Left lung (tissue), 10 donors: ENCODE measurements around the gene OGA. TPM values are rescaled to one million over a fixed set of nuclear protein-coding genes. Genes with fewer than 3 reads are reported as not detected.

Experiments
- ATAC-seq: fragments of 200-7000 bp; cut with Tn5 transposase; one replicate; pipeline ENCODE4 v1.9.1; 2020; ENCODE audit warnings: moderate library complexity
- DNase-seq, 4 donors: peaks; one replicate each; pipeline ENCODE4 v3.0.0-alpha.2; 2013 to 2020
- H3K27ac ChIP-seq, 2 donors: fragments of 200-600 bp; sonication (generic) in 1 of 2; one replicate each; pipeline versions ENCODE4 v1.5.0 to v1.8.0; 2020 to 2021
- H3K27me3 ChIP-seq, 2 donors: fragments of 200-600 bp; sonication (generic) in 1 of 2; one replicate each; pipeline versions ENCODE4 v1.5.0 to v1.8.0; 2020 to 2021
- H3K36me3 ChIP-seq, 2 donors: fragments of 200-600 bp; sonication (generic) in 1 of 2; one replicate each; pipeline versions ENCODE4 v1.5.0 to v1.8.0; 2020 to 2021
- H3K4me1 ChIP-seq, 2 donors: fragments of 200-600 bp; one replicate each; pipeline ENCODE4 v1.8.0; 2021
- H3K4me3 ChIP-seq, 2 donors: fragments of 200-600 bp; sonication (generic) in 1 of 2; one replicate each; pipeline versions ENCODE4 v1.5.0 to v1.8.0; 2020 to 2021; ENCODE audit warnings: mild to moderate bottlenecking in 1 of 2
- H3K9me3 ChIP-seq, 2 donors: fragments of 200-600 bp; sonication (generic) in 1 of 2; one replicate each; pipeline versions ENCODE4 v1.5.0 to v1.8.0; 2020 to 2021
- CTCF ChIP-seq, 2 donors: fragments of 200-600 bp; sonication (generic) in 1 of 2; IDR thresholded peaks; one replicate each; pipeline versions ENCODE4 v1.5.0 to v1.8.0; 2021; ENCODE audit warnings: antibody characterized with exemption in 2 of 2
- intact Hi-C, 2 donors: fragments of 100-400 bp; cut with DNase I; formaldehyde crosslinking; loops; one replicate each; pipeline versions ENCODE4 v1.11.2 to v1.14.2; 2022
- polyA plus RNA-seq, 6 donors: library from polyadenylated mRNA; unstranded; fragments of 120-200 nt; gene quantifications; one replicate each; pipeline ENCODE4 v1.2.1, GENCODE V29; 2013; ENCODE audit not compliant: insufficient read length in 6 of 6
- total RNA-seq, 2 donors: library from RNA; stranded (reverse); fragmentation: NEBNext Ultra II Directional; extraction: Animal tissue kit (Norgen Biotek cat#: 25700); gene quantifications; one replicate each; pipeline ENCODE4 v1.2.1, GENCODE V29; 2021
- donor health status: DM: no; HTN: yes; CAD: no.
- donor health status: DM: no; HTN: no; CAD: no.

The OGA gene
- total and polyA plus RNA-seq, 8 donors: 72.6 to 288 (median 232) TPM

GRCh38 chr10:101736666-101737065 lies 81.6 kb downstream of the OGA start:
- intact Hi-C loops: no loop called here
- ATAC-seq (no peak), DNase-seq (no peak)
- Histone ChIP-seq H3K27ac (no peak overlapping the region), H3K9me3 (no peaks in the 10 kb centered on the region), H3K4me3 (no peak overlapping the region), H3K4me1 (no peaks in the 10 kb centered on the region), H3K27me3 (peaks cover 0 to 32% of the 10 kb centered on the region in 2 donors), H3K36me3 (no peaks in the 10 kb centered on the region)
- no peak for TF ChIP-seq CTCF (IDR thresholded peaks at IDR 0.05)

Other genes starting within 250 kb of the OGA start
- gene POLL, start 230.2 kb downstream of the OGA start, total RNA-seq: 10 to 100 TPM; 22.2 to 27.8 TPM
- gene POLL, start 230.2 kb downstream of the OGA start, polyA plus RNA-seq: 10 to 100 TPM; 29.7 to 39.0 (median 36.1) TPM
- 10 to 100 TPM; 13.5 TPM for gene DPCD, start 230.1 kb downstream of the OGA start, total RNA-seq
- 10 to 100 TPM; 27.6 to 36.1 (median 33.5) TPM for gene DPCD, start 230.1 kb downstream of the OGA start, polyA plus RNA-seq
- gene FBXW4, start 123.3 kb downstream of the OGA start, total RNA-seq: 10 to 100 TPM; 53.7 to 57.0 TPM
- 10 to 100 TPM; 40.0 to 53.2 (median 48.0) TPM for gene FBXW4, start 123.3 kb downstream of the OGA start, polyA plus RNA-seq
- gene FGF8, start 42.3 kb downstream of the OGA start, total RNA-seq: not detected
- gene FGF8, start 42.3 kb downstream of the OGA start, polyA plus RNA-seq: under 1 TPM in 1 of 6 donors, not detected in 5; 0.15 TPM
- 10 to 100 TPM; 30.7 to 31.7 TPM for gene NPM3, start 35.0 kb downstream of the OGA start, total RNA-seq
- 10 to 100 TPM; 43.1 to 54.9 (median 52.1) TPM for gene NPM3, start 35.0 kb downstream of the OGA start, polyA plus RNA-seq
- 1 to 10 TPM; 2.2 to 2.3 TPM for gene KCNIP2, start 25.4 kb upstream of the OGA start, total RNA-seq
- 1 to 10 TPM; 5.3 to 9.0 (median 8.4) TPM for gene KCNIP2, start 25.4 kb upstream of the OGA start, polyA plus RNA-seq
- 10 to 100 TPM; 24.0 to 26.2 TPM for gene ARMH3, start 237.7 kb upstream of the OGA start, total RNA-seq
- gene ARMH3, start 237.7 kb upstream of the OGA start, polyA plus RNA-seq: 10 to 100 TPM; 19.4 to 23.6 (median 23.1) TPM
- 10 to 100 TPM; 19.1 to 21.0 TPM for gene HPS6, start 246.9 kb upstream of the OGA start, total RNA-seq
- 10 to 100 TPM in 4 of 6 donors, 1 to 10 TPM in 2; 7.6 to 12.7 (median 11.4) TPM for gene HPS6, start 246.9 kb upstream of the OGA start, polyA plus RNA-seq